Gastrocnemius medialis (tissue), 4 donors: ENCODE data around the gene LYPD6B. TPM values are rescaled to one million over a fixed set of nuclear protein-coding genes. Genes with fewer than 3 reads are reported as not detected.

Experiments used
- ATAC-seq, 2 donors: fragments of 150-250 bp; one replicate each; pipeline ENCODE4 v1.9.1; 2016
- DNase-seq, 2 donors: peaks; one replicate each; pipeline ENCODE4 v3.0.0-alpha.2; 2019
- H3K27ac ChIP-seq, 4 donors: fragments of 200-600 bp; sonication (generic); 1 replicate in 1 of 4; 2 replicates in 3 of 4; pipeline ENCODE4 v1.5.1; 2016 to 2018; ENCODE audit warnings: mild to moderate bottlenecking in 2 of 4, moderate library complexity in 1 of 4
- H3K27me3 ChIP-seq, 3 donors: fragments of 200-600 bp; sonication (generic) in 2 of 3; 1 replicate in 1 of 3; 2 replicates in 2 of 3; pipeline versions ENCODE4 v1.5.1 to v1.6.0; 2016 to 2019; ENCODE audit warnings: mild to moderate bottlenecking in 1 of 3, moderate library complexity in 1 of 3
- H3K36me3 ChIP-seq, 2 donors: fragments of 200-600 bp; sonication (generic) in 1 of 2; one replicate each; pipeline ENCODE4 v1.5.1; 2017 to 2018
- H3K4me1 ChIP-seq, 2 donors: fragments of 200-600 bp; sonication (generic) in 1 of 2; one replicate each; pipeline ENCODE4 v1.5.1; 2016 to 2017; ENCODE audit warnings: mild to moderate bottlenecking in 2 of 2
- H3K4me3 ChIP-seq, 4 donors: fragments of 200-600 bp; sonication (generic) in 3 of 4; 1 replicate in 1 of 4; 2 replicates in 3 of 4; pipeline ENCODE4 v1.5.1; 2016 to 2019; ENCODE audit warnings: mild to moderate bottlenecking in 2 of 4
- H3K9me3 ChIP-seq, 3 donors: fragments of 200-600 bp; sonication (generic) in 2 of 3; 1 replicate in 1 of 3; 2 replicates in 2 of 3; pipeline ENCODE4 v1.5.1; 2016 to 2019
- POLR2A ChIP-seq, 2 donors: fragments of 450-650 bp; IDR thresholded peaks; one replicate each; pipeline ENCODE4 v1.6.1; 2017; ENCODE audit warnings: antibody characterized with exemption in 2 of 2, mild to moderate bottlenecking in 2 of 2, moderate library complexity in 2 of 2
- in situ Hi-C, 4 donors: fragments of 200-750 bp; cut with MboI; loops; one replicate each; pipeline versions ENCODE4 v1.15.0 to v1.8.0; 2017; ENCODE audit warnings: low sequenced_read_pairs in 4 of 4
- intact Hi-C: fragments of 100-400 bp; cut with DNase I; formaldehyde crosslinking; loops from one replicate; pipeline ENCODE4 v1.15.1; 2023; ENCODE audit warnings: low total_unique reads
- total RNA-seq, 4 donors: library from RNA; depleted of rRNA; stranded (reverse); fragments of >200 nt; gene quantifications; one replicate each; pipeline versions ENCODE4 v1.1.0 to v1.2.3, GENCODE V29; 2016
- TF ChIP-seq, protein P1 (sequence below), 5 experiments: fragments of 450-650 bp in 3 of 5; fragments of 200-600 bp in 2 of 5; sonication (generic) in 2 of 5; IDR thresholded peaks in 4 of 5; conservative IDR thresholded peaks in 1 of 5; 1 replicate in 4 of 5; 2 replicates in 1 of 5; pipeline ENCODE4 v1.5.1; 2016 to 2019; ENCODE audit warnings: antibody characterized with exemption in 5 of 5, mild to moderate bottlenecking in 3 of 5, moderate library complexity in 3 of 5

The LYPD6B gene
- total RNA-seq, 4 donors from 2014 or later, result not detected

DNA sequence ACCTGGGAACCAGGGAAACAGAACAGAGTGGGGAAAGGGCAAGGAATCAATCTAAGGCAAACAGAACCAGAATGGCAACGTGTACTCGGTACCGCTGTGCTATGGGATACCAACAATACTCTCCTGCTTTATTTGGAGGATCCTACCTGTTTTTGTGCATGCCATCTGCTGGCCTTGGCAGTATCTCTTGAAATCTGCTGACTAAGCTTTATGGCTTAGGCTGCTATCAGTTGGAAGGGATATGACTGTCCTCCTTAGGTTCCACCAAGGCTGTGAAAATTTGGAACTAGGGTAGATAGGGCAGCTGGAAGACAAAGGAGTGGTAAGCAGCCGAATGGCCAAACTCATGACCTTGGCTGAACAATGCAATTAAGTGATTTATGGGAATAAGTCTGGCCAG lies 220.6 kb downstream of the LYPD6B start:
- Histone ChIP-seq H3K27ac (no peak overlapping the region), H3K4me3 (no peak overlapping the region), H3K36me3 (no peaks in the 10 kb centered on the region), H3K9me3 (no peaks in the 10 kb centered on the region), H3K27me3 (no peaks in the 10 kb centered on the region), H3K4me1 (no peaks in the 10 kb centered on the region)
- DNase-seq, result no peak
- in situ Hi-C loops (no loop called here), intact Hi-C loops (no loop called here)
- ATAC-seq, result no peak
- TF ChIP-seq POLR2A (IDR thresholded peaks at IDR 0.05), result no peak
- TF ChIP-seq, protein P1, sequence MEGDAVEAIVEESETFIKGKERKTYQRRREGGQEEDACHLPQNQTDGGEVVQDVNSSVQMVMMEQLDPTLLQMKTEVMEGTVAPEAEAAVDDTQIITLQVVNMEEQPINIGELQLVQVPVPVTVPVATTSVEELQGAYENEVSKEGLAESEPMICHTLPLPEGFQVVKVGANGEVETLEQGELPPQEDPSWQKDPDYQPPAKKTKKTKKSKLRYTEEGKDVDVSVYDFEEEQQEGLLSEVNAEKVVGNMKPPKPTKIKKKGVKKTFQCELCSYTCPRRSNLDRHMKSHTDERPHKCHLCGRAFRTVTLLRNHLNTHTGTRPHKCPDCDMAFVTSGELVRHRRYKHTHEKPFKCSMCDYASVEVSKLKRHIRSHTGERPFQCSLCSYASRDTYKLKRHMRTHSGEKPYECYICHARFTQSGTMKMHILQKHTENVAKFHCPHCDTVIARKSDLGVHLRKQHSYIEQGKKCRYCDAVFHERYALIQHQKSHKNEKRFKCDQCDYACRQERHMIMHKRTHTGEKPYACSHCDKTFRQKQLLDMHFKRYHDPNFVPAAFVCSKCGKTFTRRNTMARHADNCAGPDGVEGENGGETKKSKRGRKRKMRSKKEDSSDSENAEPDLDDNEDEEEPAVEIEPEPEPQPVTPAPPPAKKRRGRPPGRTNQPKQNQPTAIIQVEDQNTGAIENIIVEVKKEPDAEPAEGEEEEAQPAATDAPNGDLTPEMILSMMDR (IDR thresholded peaks at IDR 0.05 in 4 of 5, conservative IDR thresholded peaks at IDR 0.05 in 1 of 5), result no peak

DNA sequence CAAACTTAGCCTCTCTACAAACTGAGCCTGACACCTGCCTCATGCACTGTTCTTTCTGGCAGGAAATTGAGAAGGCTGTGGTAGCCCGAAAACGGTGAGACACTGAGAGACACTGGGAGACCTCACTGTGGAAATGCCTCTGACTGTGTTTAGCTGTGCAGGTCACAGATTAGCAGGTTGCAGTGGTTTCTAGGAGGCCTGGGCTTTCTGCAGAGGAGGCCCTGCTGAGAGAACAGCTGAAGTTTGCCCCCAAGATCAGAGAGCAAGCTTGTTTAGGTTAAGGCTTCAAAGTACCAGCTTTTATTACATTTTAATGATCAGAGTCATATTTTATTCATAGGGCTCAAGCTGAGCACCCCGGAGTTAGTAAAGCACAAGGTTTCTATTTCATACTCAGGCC lies 223.2 kb downstream of the LYPD6B start:
- no peaks in the 10 kb centered on the region for H3K9me3 ChIP-seq
- TF ChIP-seq, protein P1 (IDR thresholded peaks at IDR 0.05 in 4 of 5, conservative IDR thresholded peaks at IDR 0.05 in 1 of 5), result no peak
- TF ChIP-seq POLR2A (IDR thresholded peaks at IDR 0.05), result no peak
- H3K4me3 ChIP-seq, result no peak overlapping the region
- no peak for ATAC-seq
- in situ Hi-C loops (no loop called here), intact Hi-C loops (no loop called here)
- H3K27me3 ChIP-seq, result no peaks in the 10 kb centered on the region
- no peak for DNase-seq
- no peak overlapping the region for H3K27ac ChIP-seq
- H3K36me3 ChIP-seq, result no peaks in the 10 kb centered on the region
- no peaks in the 10 kb centered on the region for H3K4me1 ChIP-seq

Other genes with a start within 250 kb of the LYPD6B start
- 1 to 10 TPM in 3 of 4 donors, under 1 TPM in 1; 0.51 to 2.8 (median 2.0) TPM for gene KIF5C, start 163.5 kb upstream of the LYPD6B start, total RNA-seq